HCT116 (cell line): ENCODE data around the gene FKBP7. TPM values are rescaled to one million over a fixed set of nuclear protein-coding genes. Genes with fewer than 3 reads are reported as not detected.

Experiments used
- ATAC-seq: fragments of 200-7000 bp; cut with Tn5 transposase; 2 replicates; pipeline ENCODE4 v1.9.1; 2020; ENCODE audit warnings: mild to moderate bottlenecking, moderate library complexity
- BruUV-seq: library from RNA; stranded (reverse); fragments of 400-500 nt; replicated peaks from 2 replicates; lab custom pipeline; 2021; lab: Mats Ljungman, UMichigan
- CTCF ChIA-PET: fragments of 300-600 bp; sonication (Branson Sonifier 250); formaldehyde crosslinking; loops from one replicate; lab custom pipeline; 2021; ENCODE audit warnings: antibody characterized with exemption; lab: Charles Lee
- POLR2A ChIA-PET: fragments of 300-600, 350-600 bp; sonication (Branson Sonifier 250); formaldehyde crosslinking; loops from one replicate; lab custom pipeline; 2021; ENCODE audit warnings: antibody characterized with exemption; lab: Charles Lee
- RAD21 ChIA-PET, 2 experiments: fragments of 300-600 bp; sonication (Branson Sonifier 250); formaldehyde crosslinking; loops; one replicate each; lab custom pipeline; 2023; ENCODE audit warnings: low total read pairs in 2 of 2; ENCODE audit not compliant: uncharacterized antibody in 2 of 2, unreplicated experiment in 2 of 2, low non-redundant PET in 1 of 2; lab: Charles Lee
- DNase-seq: peaks from one replicate; pipeline ENCODE4 v3.0.0-alpha.2; 2010; ENCODE audit warnings: low read depth, low spot score
- H2AFZ ChIP-seq: fragments of 200-600 bp; shearing (Covaris generic), sonication (generic); 2 replicates; pipeline ENCODE4 v1.6.1; 2017; ENCODE audit warnings: low read depth, mixed run types, mixed read lengths, antibody characterized with exemption, low read length; ENCODE audit not compliant: poor library complexity, severe bottlenecking
- H3K27ac ChIP-seq: 2 replicates; pipeline ENCODE4 v1.5.1; 2012; ENCODE audit warnings: low read depth, low read length
- H3K27me3 ChIP-seq: fragments of 200-600 bp; sonication (generic); 2 replicates; pipeline ENCODE4 v1.6.1; 2016; ENCODE audit warnings: mixed run types, low read length, mixed read lengths; ENCODE audit not compliant: insufficient read depth
- H3K36me3 ChIP-seq, 2 experiments: fragments of 200-500 bp in 1 of 2; fragments of 200-600 bp in 1 of 2; sonication (Bioruptor generic) in 1 of 2; sonication (generic) in 1 of 2; 2 replicates each; pipeline versions ENCODE4 v1.5.1 to v1.6.1; 2014 to 2016; ENCODE audit warnings: low read length in 2 of 2, inconsistent platforms in 1 of 2, mixed read lengths in 1 of 2, mixed run types in 1 of 2; ENCODE audit not compliant: insufficient read depth in 2 of 2, control insufficient read depth in 1 of 2
- H3K4me1 ChIP-seq, 2 experiments: fragments of 200-600 bp in 1 of 2; sonication (generic) in 1 of 2; 2 replicates each; pipeline versions ENCODE4 v1.5.1 to v1.6.1; 2012 to 2017; ENCODE audit warnings: low read length in 2 of 2, inconsistent platforms in 1 of 2, mild to moderate bottlenecking in 1 of 2, mixed read lengths in 1 of 2, mixed run types in 1 of 2, moderate library complexity in 1 of 2; ENCODE audit not compliant: insufficient read depth in 2 of 2, control insufficient read depth in 1 of 2
- H3K4me2 ChIP-seq: fragments of 200-600 bp; sonication (generic); 2 replicates; pipeline ENCODE4 v1.6.1; 2017; ENCODE audit warnings: mixed run types, low read length, mixed read lengths
- H3K4me3 ChIP-seq, 2 experiments: fragments of 200-600 bp in 1 of 2; sonication (generic) in 1 of 2; replicated peaks in 1 of 2; 2 replicates each; pipeline ENCODE4 v1.5.1; 2011 to 2016; ENCODE audit warnings: low read length in 2 of 2, control low read depth in 1 of 2, low read depth in 1 of 2, mild to moderate bottlenecking in 1 of 2, mixed read lengths in 1 of 2, mixed run types in 1 of 2
- H3K79me2 ChIP-seq: fragments of 200-600 bp; sonication (generic); 2 replicates; pipeline ENCODE4 v1.6.1; 2017; ENCODE audit warnings: mild to moderate bottlenecking, mixed run types, low read length, moderate library complexity, mixed read lengths; ENCODE audit not compliant: insufficient read depth
- H3K9ac ChIP-seq: fragments of 200-600 bp; sonication (generic); 2 replicates; pipeline ENCODE4 v1.6.1; 2016; ENCODE audit warnings: low read length, mixed read lengths
- H3K9me2 ChIP-seq: fragments of 200-600 bp; sonication (generic), shearing (Covaris generic); 2 replicates; pipeline ENCODE4 v1.6.1; 2017; ENCODE audit warnings: mixed run types, mild to moderate bottlenecking, moderate library complexity; ENCODE audit not compliant: insufficient read depth
- H3K9me3 ChIP-seq, 2 experiments: fragments of 200-500 bp in 1 of 2; fragments of 200-600 bp in 1 of 2; sonication (Bioruptor generic) in 1 of 2; sonication (generic) in 1 of 2; 2 replicates each; pipeline ENCODE4 v1.6.1; 2014 to 2017; ENCODE audit warnings: low read length in 2 of 2, mixed read lengths in 2 of 2, inconsistent platforms in 1 of 2, low read depth in 1 of 2, mild to moderate bottlenecking in 1 of 2, mixed run types in 1 of 2, moderate library complexity in 1 of 2; ENCODE audit not compliant: control insufficient read depth in 1 of 2, insufficient read depth in 1 of 2
- H4K20me1 ChIP-seq: fragments of 200-600 bp; sonication (generic), shearing (Covaris generic); 2 replicates; pipeline ENCODE4 v1.6.1; 2017; ENCODE audit warnings: mixed run types, mild to moderate bottlenecking, moderate library complexity; ENCODE audit not compliant: insufficient read depth
- CBX3 ChIP-seq: IDR thresholded peaks from 2 replicates; pipeline ENCODE4 v1.6.1; 2012; ENCODE audit warnings: low read depth
- CEBPB ChIP-seq: IDR thresholded peaks from 2 replicates; pipeline ENCODE4 v1.6.1; 2012; ENCODE audit warnings: low read depth
- EGR1 ChIP-seq: IDR thresholded peaks from 2 replicates; pipeline ENCODE4 v1.6.1; 2012; ENCODE audit warnings: low read depth
- ELF1 ChIP-seq: IDR thresholded peaks from 2 replicates; pipeline ENCODE4 v1.6.1; 2012; ENCODE audit warnings: low read depth, borderline replicate concordance
- FOSL1 ChIP-seq: IDR thresholded peaks from 2 replicates; pipeline ENCODE4 v1.6.1; 2012; ENCODE audit warnings: low read depth
- POLR2A ChIP-seq: IDR thresholded peaks from 2 replicates; pipeline ENCODE4 v1.7.0; 2011; ENCODE audit warnings: borderline replicate concordance; ENCODE audit not compliant: insufficient read depth, insufficient read length; ENCODE audit errors: extremely low read depth
- SIN3A ChIP-seq: IDR thresholded peaks from 2 replicates; pipeline ENCODE4 v1.6.1; 2012; ENCODE audit warnings: low read depth
- SP1 ChIP-seq: IDR thresholded peaks from 2 replicates; pipeline ENCODE4 v1.6.1; 2012; ENCODE audit warnings: low read depth
- TCF7L2 ChIP-seq: IDR thresholded peaks from 2 replicates; pipeline ENCODE4 v1.7.0; 2011; ENCODE audit warnings: borderline replicate concordance, inconsistent platforms; ENCODE audit not compliant: insufficient read depth, insufficient read length; ENCODE audit errors: extremely low read depth
- YY1 ChIP-seq: IDR thresholded peaks from 2 replicates; pipeline ENCODE4 v1.6.1; 2011; ENCODE audit warnings: low read length, low read depth, moderate library complexity, mild to moderate bottlenecking; ENCODE audit not compliant: insufficient replicate concordance; ENCODE audit errors: extremely low read depth
- intact Hi-C: fragments of 100-400 bp; cut with micrococcal nuclease; formaldehyde crosslinking; loops from 2 replicates; pipeline ENCODE4 v1.10.0; 2022
- total RNA-seq: library from RNA; stranded (reverse); gene quantifications from one replicate; pipeline ENCODE4 v1.2.1, GENCODE V29; 2021; ENCODE audit not compliant: unreplicated experiment
- TF ChIP-seq, protein P1 (sequence below), 3 experiments: fragments of 200-600 bp in 1 of 3; sonication (generic) in 1 of 3; IDR thresholded peaks in 2 of 3; conservative IDR thresholded peaks in 1 of 3; 2 replicates each; pipeline ENCODE4 v1.5.1; 2012 to 2017; ENCODE audit warnings: low read depth in 2 of 3, low read length in 2 of 3, antibody characterized with exemption in 1 of 3, borderline replicate concordance in 1 of 3, control low read depth in 1 of 3, mild to moderate bottlenecking in 1 of 3, mixed read lengths in 1 of 3, mixed run types in 1 of 3, moderate library complexity in 1 of 3; ENCODE audit not compliant: insufficient read depth in 1 of 3
- TF ChIP-seq, protein P2 (sequence below): IDR thresholded peaks from 2 replicates; pipeline ENCODE4 v1.6.1; 2012
- TF ChIP-seq, protein P3 (sequence below): IDR thresholded peaks from 2 replicates; pipeline ENCODE4 v1.6.1; 2011; ENCODE audit warnings: mild to moderate bottlenecking, low read length, moderate library complexity; ENCODE audit not compliant: insufficient replicate concordance; ENCODE audit errors: extremely low read depth
- TF ChIP-seq, protein P4 (sequence below): IDR thresholded peaks from 2 replicates; pipeline ENCODE4 v1.6.1; 2012; ENCODE audit warnings: low read depth

FKBP7 gene
- total RNA-seq, 1 experiment from 2014 or later, result 4.5 TPM

DNA sequence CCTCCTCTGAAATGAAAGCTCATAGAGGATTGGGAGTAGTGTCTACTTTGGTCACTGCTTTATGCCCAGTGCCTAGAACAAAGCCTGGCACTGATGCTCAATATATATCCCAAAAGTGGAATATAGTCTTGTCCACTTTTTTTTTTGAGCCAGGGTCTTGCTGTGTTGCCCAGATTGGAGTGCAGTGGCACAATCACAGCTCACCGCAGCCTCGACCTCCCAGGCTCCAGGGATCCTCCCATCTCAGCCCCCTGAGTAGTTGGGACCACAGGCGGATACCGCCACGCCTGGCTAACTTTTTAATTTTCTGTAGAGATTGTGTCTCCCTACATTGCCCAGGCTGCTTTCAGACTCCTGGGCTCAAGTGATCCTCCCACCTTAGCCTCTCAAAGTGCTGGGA is 3.8 kb downstream of the FKBP7 start:
- POLR2A ChIA-PET, result interaction anchor here (0.7 kb wide), 1 partner anchor 351 kb away, joined by 3 read pairs; no protein-coding TSS in a partner anchor

More for the DNA sequence above, 3.8 kb downstream of the FKBP7 start:
- Histone ChIP-seq H3K36me3 (no peaks in the 10 kb centered on the region), H2AFZ (no peak overlapping the region), H3K27me3 (no peaks in the 10 kb centered on the region), H4K20me1 (no peaks in the 10 kb centered on the region), H3K9ac (no peak overlapping the region), H3K79me2 (no peaks in the 10 kb centered on the region), H3K4me1 (peaks cover 2 to 17% of the 10 kb centered on the region in 2 experiments; a peak in 3 of 4 replicates), H3K9me3 (no peaks in the 10 kb centered on the region), H3K4me2 (no peak overlapping the region), H3K4me3 (no peak overlapping the region), H3K9me2 (no peaks in the 10 kb centered on the region), H3K27ac (no peak overlapping the region)
- no TSS peak for BruUV-seq
- DNase-seq (no peak), ATAC-seq (no peak)
- intact Hi-C loops, result no loop called here
- ChIA-PET RAD21 (no interaction called here), CTCF (no interaction called here)
- TF ChIP-seq POLR2A (no peak), FOSL1 (no peak), CEBPB (no peak), ELF1 (no peak), EGR1 (no peak), SP1 (no peak), CBX3 (no peak), TCF7L2 (no peak), YY1 (no peak), SIN3A (no peak)
- TF ChIP-seq, protein P1, sequence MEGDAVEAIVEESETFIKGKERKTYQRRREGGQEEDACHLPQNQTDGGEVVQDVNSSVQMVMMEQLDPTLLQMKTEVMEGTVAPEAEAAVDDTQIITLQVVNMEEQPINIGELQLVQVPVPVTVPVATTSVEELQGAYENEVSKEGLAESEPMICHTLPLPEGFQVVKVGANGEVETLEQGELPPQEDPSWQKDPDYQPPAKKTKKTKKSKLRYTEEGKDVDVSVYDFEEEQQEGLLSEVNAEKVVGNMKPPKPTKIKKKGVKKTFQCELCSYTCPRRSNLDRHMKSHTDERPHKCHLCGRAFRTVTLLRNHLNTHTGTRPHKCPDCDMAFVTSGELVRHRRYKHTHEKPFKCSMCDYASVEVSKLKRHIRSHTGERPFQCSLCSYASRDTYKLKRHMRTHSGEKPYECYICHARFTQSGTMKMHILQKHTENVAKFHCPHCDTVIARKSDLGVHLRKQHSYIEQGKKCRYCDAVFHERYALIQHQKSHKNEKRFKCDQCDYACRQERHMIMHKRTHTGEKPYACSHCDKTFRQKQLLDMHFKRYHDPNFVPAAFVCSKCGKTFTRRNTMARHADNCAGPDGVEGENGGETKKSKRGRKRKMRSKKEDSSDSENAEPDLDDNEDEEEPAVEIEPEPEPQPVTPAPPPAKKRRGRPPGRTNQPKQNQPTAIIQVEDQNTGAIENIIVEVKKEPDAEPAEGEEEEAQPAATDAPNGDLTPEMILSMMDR (IDR thresholded peaks at IDR 0.05 in 2 of 3, conservative IDR thresholded peaks at IDR 0.05 in 1 of 3; ENCODE audit: borderline replicate concordance in 1 of 3, insufficient read depth in 1 of 3, low read depth in 2 of 3, low read length in 2 of 3), result no peak
- TF ChIP-seq, protein P2, sequence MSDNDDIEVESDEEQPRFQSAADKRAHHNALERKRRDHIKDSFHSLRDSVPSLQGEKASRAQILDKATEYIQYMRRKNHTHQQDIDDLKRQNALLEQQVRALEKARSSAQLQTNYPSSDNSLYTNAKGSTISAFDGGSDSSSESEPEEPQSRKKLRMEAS, result no peak
- TF ChIP-seq, protein P3, sequence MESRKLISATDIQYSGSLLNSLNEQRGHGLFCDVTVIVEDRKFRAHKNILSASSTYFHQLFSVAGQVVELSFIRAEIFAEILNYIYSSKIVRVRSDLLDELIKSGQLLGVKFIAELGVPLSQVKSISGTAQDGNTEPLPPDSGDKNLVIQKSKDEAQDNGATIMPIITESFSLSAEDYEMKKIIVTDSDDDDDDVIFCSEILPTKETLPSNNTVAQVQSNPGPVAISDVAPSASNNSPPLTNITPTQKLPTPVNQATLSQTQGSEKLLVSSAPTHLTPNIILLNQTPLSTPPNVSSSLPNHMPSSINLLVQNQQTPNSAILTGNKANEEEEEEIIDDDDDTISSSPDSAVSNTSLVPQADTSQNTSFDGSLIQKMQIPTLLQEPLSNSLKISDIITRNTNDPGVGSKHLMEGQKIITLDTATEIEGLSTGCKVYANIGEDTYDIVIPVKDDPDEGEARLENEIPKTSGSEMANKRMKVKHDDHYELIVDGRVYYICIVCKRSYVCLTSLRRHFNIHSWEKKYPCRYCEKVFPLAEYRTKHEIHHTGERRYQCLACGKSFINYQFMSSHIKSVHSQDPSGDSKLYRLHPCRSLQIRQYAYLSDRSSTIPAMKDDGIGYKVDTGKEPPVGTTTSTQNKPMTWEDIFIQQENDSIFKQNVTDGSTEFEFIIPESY, result no peak
- TF ChIP-seq, protein P4, sequence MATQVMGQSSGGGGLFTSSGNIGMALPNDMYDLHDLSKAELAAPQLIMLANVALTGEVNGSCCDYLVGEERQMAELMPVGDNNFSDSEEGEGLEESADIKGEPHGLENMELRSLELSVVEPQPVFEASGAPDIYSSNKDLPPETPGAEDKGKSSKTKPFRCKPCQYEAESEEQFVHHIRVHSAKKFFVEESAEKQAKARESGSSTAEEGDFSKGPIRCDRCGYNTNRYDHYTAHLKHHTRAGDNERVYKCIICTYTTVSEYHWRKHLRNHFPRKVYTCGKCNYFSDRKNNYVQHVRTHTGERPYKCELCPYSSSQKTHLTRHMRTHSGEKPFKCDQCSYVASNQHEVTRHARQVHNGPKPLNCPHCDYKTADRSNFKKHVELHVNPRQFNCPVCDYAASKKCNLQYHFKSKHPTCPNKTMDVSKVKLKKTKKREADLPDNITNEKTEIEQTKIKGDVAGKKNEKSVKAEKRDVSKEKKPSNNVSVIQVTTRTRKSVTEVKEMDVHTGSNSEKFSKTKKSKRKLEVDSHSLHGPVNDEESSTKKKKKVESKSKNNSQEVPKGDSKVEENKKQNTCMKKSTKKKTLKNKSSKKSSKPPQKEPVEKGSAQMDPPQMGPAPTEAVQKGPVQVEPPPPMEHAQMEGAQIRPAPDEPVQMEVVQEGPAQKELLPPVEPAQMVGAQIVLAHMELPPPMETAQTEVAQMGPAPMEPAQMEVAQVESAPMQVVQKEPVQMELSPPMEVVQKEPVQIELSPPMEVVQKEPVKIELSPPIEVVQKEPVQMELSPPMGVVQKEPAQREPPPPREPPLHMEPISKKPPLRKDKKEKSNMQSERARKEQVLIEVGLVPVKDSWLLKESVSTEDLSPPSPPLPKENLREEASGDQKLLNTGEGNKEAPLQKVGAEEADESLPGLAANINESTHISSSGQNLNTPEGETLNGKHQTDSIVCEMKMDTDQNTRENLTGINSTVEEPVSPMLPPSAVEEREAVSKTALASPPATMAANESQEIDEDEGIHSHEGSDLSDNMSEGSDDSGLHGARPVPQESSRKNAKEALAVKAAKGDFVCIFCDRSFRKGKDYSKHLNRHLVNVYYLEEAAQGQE, result no peak
